Body of pancreas (tissue), 4 donors: ENCODE results near the gene LDLR.

ENCODE experiments used
- POLR2A ChIP-seq, 3 donors: fragments of 450-650 bp; IDR thresholded peaks; one replicate each; pipeline ENCODE4 v1.6.1; 2016; ENCODE audit warnings: antibody characterized with exemption in 3 of 3, mild to moderate bottlenecking in 2 of 3
- TF ChIP-seq, protein P1 (sequence below), 7 experiments: fragments of 450-650 bp in 4 of 7; fragments of 200-600 bp in 3 of 7; sonication (generic) in 3 of 7; IDR thresholded peaks; one replicate each; pipeline ENCODE4 v1.5.1; 2016 to 2019; ENCODE audit warnings: antibody characterized with exemption in 7 of 7

DNA sequence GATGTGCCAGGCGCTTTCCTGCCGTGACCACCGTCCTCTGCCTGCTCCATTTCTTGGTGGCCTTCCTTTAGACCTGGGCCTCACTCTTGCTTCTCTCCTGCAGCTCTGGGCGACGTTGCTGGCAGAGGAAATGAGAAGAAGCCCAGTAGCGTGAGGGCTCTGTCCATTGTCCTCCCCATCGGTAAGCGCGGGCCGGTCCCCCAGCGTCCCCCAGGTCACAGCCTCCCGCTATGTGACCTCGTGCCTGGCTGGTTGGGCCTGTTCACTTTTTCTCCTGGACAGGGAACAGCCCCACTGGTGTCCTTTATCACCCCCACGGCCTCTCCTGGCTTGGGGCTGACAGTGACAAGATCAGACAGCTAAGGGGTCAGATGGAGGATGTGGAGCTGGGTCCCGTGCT is 38.6 kb downstream of the LDLR start:
- TF ChIP-seq, protein P1, sequence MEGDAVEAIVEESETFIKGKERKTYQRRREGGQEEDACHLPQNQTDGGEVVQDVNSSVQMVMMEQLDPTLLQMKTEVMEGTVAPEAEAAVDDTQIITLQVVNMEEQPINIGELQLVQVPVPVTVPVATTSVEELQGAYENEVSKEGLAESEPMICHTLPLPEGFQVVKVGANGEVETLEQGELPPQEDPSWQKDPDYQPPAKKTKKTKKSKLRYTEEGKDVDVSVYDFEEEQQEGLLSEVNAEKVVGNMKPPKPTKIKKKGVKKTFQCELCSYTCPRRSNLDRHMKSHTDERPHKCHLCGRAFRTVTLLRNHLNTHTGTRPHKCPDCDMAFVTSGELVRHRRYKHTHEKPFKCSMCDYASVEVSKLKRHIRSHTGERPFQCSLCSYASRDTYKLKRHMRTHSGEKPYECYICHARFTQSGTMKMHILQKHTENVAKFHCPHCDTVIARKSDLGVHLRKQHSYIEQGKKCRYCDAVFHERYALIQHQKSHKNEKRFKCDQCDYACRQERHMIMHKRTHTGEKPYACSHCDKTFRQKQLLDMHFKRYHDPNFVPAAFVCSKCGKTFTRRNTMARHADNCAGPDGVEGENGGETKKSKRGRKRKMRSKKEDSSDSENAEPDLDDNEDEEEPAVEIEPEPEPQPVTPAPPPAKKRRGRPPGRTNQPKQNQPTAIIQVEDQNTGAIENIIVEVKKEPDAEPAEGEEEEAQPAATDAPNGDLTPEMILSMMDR (IDR thresholded peaks at IDR 0.05), result no peak
- TF ChIP-seq POLR2A (IDR thresholded peaks at IDR 0.05), result no peak
